ENCODE data around the gene CAMK1D. TPM values are rescaled to one million over a fixed set of nuclear protein-coding genes. Genes with fewer than 3 reads are reported as not detected.

The CAMK1D gene
- total and polyA plus RNA-seq, 2 experiments from 2014 or later, result 4.6 to 7.2 TPM

GRCh38 chr10:12564173-12564572, 214.8 kb downstream of the CAMK1D start:
- Histone ChIP-seq H3K4me2 (no peak overlapping the region), H4K20me1 (replicated peaks; ENCODE audit: insufficient read depth) (no peaks in the 10 kb centered on the region), H3K79me2 (replicated peaks; ENCODE audit: insufficient read depth) (no peaks in the 10 kb centered on the region), H3K36me3 (ENCODE audit: insufficient read depth) (no peaks in the 10 kb centered on the region), H3K4me1 (ENCODE audit: insufficient read depth) (no peaks in the 10 kb centered on the region), H3K27ac (ENCODE audit: low read depth) (no peak overlapping the region), H3K4me3 (no peak overlapping the region), H3K9me2 (ENCODE audit: insufficient read depth) (no peaks in the 10 kb centered on the region), H3F3A (replicated peaks; ENCODE audit: low read depth) (no peaks in the 10 kb centered on the region), H2AFZ (no peak overlapping the region), H3K27me3 (ENCODE audit: insufficient read depth) (no peaks in the 10 kb centered on the region)
- Mint-ChIP-seq H3K36me3 (ENCODE audit: low read depth) (no peaks in the 10 kb centered on the region), H3K4me3 (no peak overlapping the region), H3K9me3 (no peaks in the 10 kb centered on the region; the same call in 1 of the 3 replicates), H3K27ac (no peak overlapping the region; the same call in 1 of the 2 replicates), H3K4me1 (peaks cover 11% of the 10 kb centered on the region), H3K27me3 (ENCODE audit: insufficient read depth, low read depth, poor library complexity) (peaks cover 3% of the 10 kb centered on the region)
- no peak for DNase-seq (ENCODE audit: low spot score)
- TF ChIP-seq ZNF331 (CRISPR knock-in tag; IDR thresholded peaks at IDR 0.05; ENCODE audit: low read depth), result no peak
- no peak for TF ChIP-seq POLR2AphosphoS5 (IDR thresholded peaks at IDR 0.05; ENCODE audit: low read depth)
- no peak for TF ChIP-seq ZNF114 (CRISPR knock-in tag; IDR thresholded peaks at IDR 0.05)
- no peak for TF ChIP-seq STAT1 (IDR thresholded peaks at IDR 0.05; ENCODE audit: unreplicated experiment)
- no peak for TF ChIP-seq CREB1 (CRISPR knock-in tag; IDR thresholded peaks at IDR 0.05; ENCODE audit: low read depth)
- no peak for TF ChIP-seq EZH2 (IDR thresholded peaks at IDR 0.05; ENCODE audit: low read depth, unreplicated experiment)
- no peak for TF ChIP-seq JUNB (IDR thresholded peaks at IDR 0.05; ENCODE audit: unreplicated experiment)
- TF ChIP-seq REST (IDR thresholded peaks at IDR 0.05; ENCODE audit: unreplicated experiment), result no peak
- ATAC-seq, result no peak

DNA sequence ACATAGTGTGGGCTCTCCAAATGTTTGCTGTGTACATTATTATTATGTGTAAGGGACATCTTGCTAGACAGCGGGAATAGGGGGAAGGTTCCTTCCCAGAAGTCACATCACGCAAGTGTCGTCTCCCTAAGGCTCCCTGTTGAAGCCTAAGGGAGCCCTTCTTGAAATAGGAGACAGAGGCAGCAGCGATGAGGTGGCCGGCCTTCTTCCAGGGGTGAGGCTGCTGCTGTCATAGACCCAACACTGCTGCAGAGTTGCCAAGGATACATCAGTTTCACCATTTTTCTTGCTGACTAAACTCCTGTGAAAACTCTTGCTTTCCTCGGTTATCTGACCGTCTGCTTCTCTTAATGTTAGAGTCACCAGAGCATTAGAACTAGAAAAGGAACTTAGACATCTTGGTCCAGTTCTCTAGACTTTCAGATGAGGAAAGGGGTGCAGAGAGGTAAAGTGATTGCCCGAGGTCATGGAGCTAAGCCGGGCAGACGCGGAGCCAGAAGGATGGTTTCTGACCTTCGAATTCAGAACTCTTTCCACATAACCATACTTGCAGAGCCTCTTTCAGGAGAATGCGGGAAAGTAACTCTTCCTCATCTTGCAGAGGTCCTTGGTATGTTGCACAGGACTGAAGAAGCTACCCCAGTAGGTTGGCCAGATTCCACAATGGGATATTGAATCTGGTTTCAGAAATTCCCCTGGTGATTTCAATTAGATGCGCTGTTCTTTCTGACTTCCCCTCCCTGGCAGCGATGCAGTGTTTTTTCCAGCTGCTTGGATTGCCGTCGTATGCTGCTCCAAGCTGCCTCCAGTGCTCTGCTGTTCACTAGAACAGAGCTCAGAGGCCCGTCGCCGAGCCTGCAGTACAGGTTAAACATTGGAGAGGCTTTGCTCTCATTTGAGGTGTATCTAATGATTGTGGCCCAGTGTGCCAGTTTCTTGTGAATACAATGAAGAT, 217.1 kb downstream of the CAMK1D start:
- Mint-ChIP-seq H3K27me3 (ENCODE audit: insufficient read depth, low read depth, poor library complexity) (peaks cover 6% of the 10 kb centered on the region), H3K36me3 (ENCODE audit: low read depth) (no peaks in the 10 kb centered on the region), H3K9me3 (no peaks in the 10 kb centered on the region; the same call in 1 of the 3 replicates), H3K4me3 (no peak overlapping the region), H3K4me1 (peaks cover 11% of the 10 kb centered on the region), H3K27ac (no peak overlapping the region)
- H4K20me1 ChIP-seq (replicated peaks; ENCODE audit: insufficient read depth), result no peaks in the 10 kb centered on the region
- no peaks in the 10 kb centered on the region for H3F3A ChIP-seq (replicated peaks; ENCODE audit: low read depth)
- no peak overlapping the region for H3K4me3 ChIP-seq
- no peaks in the 10 kb centered on the region for H3K36me3 ChIP-seq (ENCODE audit: insufficient read depth)
- DNase-seq (ENCODE audit: low spot score), result no peak
- no peaks in the 10 kb centered on the region for H3K9me2 ChIP-seq (ENCODE audit: insufficient read depth)
- TF ChIP-seq ZNF114 (CRISPR knock-in tag; IDR thresholded peaks at IDR 0.05) (no peak), EZH2phosphoT487 (IDR thresholded peaks at IDR 0.05; ENCODE audit: unreplicated experiment) (no peak), JUNB (IDR thresholded peaks at IDR 0.05; ENCODE audit: unreplicated experiment) (no peak), STAT1 (IDR thresholded peaks at IDR 0.05; ENCODE audit: unreplicated experiment) (no peak)
- no peaks in the 10 kb centered on the region for H3K79me2 ChIP-seq (replicated peaks; ENCODE audit: insufficient read depth)
- no peaks in the 10 kb centered on the region for H3K27me3 ChIP-seq (ENCODE audit: insufficient read depth)
- 0 out of 2 replicates have a peak, but pooled peaks cover under 1% of the 10 kb centered on the region for H3K4me1 ChIP-seq (ENCODE audit: insufficient read depth)
- H3K4me2 ChIP-seq, result no peak overlapping the region
- ATAC-seq, result no peak
- no peak overlapping the region for H3K27ac ChIP-seq (ENCODE audit: low read depth)
- H2AFZ ChIP-seq, result no peak overlapping the region
